Lower leg skin (tissue), 3 donors: ENCODE data around the gene FIBCD1.

Experiments
- POLR2A ChIP-seq, 2 donors: fragments of 450-650 bp; IDR thresholded peaks; one replicate each; pipeline ENCODE4 v1.6.1; 2016 to 2017; ENCODE audit warnings: antibody characterized with exemption in 2 of 2, mild to moderate bottlenecking in 1 of 2, moderate library complexity in 1 of 2
- TF ChIP-seq, protein P1 (sequence below), 3 donors: fragments of 450-650 bp; IDR thresholded peaks; one replicate each; pipeline ENCODE4 v1.5.1; 2016; ENCODE audit warnings: antibody characterized with exemption in 3 of 3, mild to moderate bottlenecking in 3 of 3, moderate library complexity in 2 of 3

DNA sequence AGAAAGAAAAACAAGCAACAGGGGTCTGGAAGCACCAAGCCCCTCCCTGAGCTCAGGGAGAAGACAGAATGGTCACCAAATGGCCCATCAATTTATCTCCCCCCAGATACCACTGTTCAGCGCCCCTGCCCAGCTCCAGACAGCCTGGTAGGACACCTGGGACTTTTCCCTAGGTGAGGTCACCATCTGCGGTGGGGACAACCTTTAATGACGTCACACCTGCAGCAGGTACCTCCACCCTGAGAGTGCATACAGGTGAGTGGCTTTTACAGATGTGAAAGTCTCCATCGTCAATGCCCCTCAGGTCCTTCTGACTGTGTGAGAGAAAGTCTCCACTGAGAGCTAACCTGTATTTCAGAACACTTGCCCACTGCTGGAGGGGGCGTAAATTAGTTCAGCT, 35.6 kb upstream of the FIBCD1 start:
- TF ChIP-seq, protein P1, sequence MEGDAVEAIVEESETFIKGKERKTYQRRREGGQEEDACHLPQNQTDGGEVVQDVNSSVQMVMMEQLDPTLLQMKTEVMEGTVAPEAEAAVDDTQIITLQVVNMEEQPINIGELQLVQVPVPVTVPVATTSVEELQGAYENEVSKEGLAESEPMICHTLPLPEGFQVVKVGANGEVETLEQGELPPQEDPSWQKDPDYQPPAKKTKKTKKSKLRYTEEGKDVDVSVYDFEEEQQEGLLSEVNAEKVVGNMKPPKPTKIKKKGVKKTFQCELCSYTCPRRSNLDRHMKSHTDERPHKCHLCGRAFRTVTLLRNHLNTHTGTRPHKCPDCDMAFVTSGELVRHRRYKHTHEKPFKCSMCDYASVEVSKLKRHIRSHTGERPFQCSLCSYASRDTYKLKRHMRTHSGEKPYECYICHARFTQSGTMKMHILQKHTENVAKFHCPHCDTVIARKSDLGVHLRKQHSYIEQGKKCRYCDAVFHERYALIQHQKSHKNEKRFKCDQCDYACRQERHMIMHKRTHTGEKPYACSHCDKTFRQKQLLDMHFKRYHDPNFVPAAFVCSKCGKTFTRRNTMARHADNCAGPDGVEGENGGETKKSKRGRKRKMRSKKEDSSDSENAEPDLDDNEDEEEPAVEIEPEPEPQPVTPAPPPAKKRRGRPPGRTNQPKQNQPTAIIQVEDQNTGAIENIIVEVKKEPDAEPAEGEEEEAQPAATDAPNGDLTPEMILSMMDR (IDR thresholded peaks at IDR 0.05), result no peak
- no peak for TF ChIP-seq POLR2A (IDR thresholded peaks at IDR 0.05)
